Measurements from ENCODE around the gene EFCAB6. TPM values are rescaled to one million over a fixed set of nuclear protein-coding genes. Genes with fewer than 3 reads are reported as not detected.

The EFCAB6 gene
- total and polyA plus RNA-seq, 2 of the 4 experiments (the other 2 are of a cell fraction) = 0.44 to 1.1 TPM

GRCh38 chr22:43566561-43567332 is 245.4 kb downstream of the EFCAB6 start:
- in situ Hi-C loops (cut with MboI; ENCODE audit: low sequenced_read_pairs) = no loop called here
- no peak overlapping the region for H2BK5ac ChIP-seq (ENCODE audit: low read depth, low read length, poor library complexity, severe bottlenecking)
- no peak overlapping the region for H4K5ac ChIP-seq (ENCODE audit: low read depth, low read length)
- no peaks in the 10 kb centered on the region for H3K4me1 ChIP-seq (ENCODE audit: control insufficient read depth, insufficient read depth, low read length)
- no peaks in the 10 kb centered on the region for H3K79me1 ChIP-seq (ENCODE audit: low read depth in 1 of 2, low read length in 2 of 2)
- H2AK5ac ChIP-seq (ENCODE audit: low read depth, low read length) = no peak overlapping the region
- no peak overlapping the region for H3K18ac ChIP-seq (ENCODE audit: low read depth, low read length)
- CTCF ChIA-PET = interaction anchor here (1.0 kb wide), 1 partner anchor 9 kb away, joined by 3 read pairs; no protein-coding TSS in a partner anchor
- no peak overlapping the region for H2AFZ ChIP-seq (replicated peaks; ENCODE audit: low read length, poor library complexity)
- DNase-seq (no peak), ATAC-seq (ENCODE audit: low read depth) (no peak)
- no peaks in the 10 kb centered on the region for H4K20me1 ChIP-seq (ENCODE audit: insufficient read depth, low read length)
- H2BK120ac ChIP-seq (ENCODE audit: low read depth, low read length) = no peak overlapping the region
- H3K36me3 ChIP-seq (ENCODE audit: control insufficient read depth, insufficient read depth, low read length) = no peaks in the 10 kb centered on the region
- H3K9me3 ChIP-seq (ENCODE audit: control insufficient read depth, insufficient read depth, low read length) = no peaks in the 10 kb centered on the region
- no peak overlapping the region for H2BK15ac ChIP-seq (ENCODE audit: low read depth, low read length)
- BruUV-seq (replicated peaks) = no TSS peak
- intact Hi-C loops (cut with micrococcal nuclease) = no loop called here
- H3K23ac ChIP-seq (ENCODE audit: low read depth, low read length) = no peak overlapping the region
- WGBS, 2 experiments (ENCODE audit: extremely low coverage in 2 of 2, insufficient read length in 1 of 2) = 90% methylated on average over 2 of the region's 9 CpGs; no CpG with 5 or more reads in 1 of the 2 experiments
- no peak overlapping the region for H2BK20ac ChIP-seq (ENCODE audit: low read depth, low read length)
- H4K91ac ChIP-seq (ENCODE audit: insufficient read depth, low read depth, low read length) = no peak overlapping the region
- H3K14ac ChIP-seq (replicated peaks; ENCODE audit: low read depth, low read length) = no peak overlapping the region
- H3K27me3 ChIP-seq (ENCODE audit: control insufficient read depth, insufficient read depth, low read length) = peaks cover 6% of the 10 kb centered on the region; the same call in 1 of the 2 replicates
- no peak overlapping the region for H3K27ac ChIP-seq (ENCODE audit: insufficient read depth, low read length)
- H3K4me2 ChIP-seq (ENCODE audit: low read depth, low read length) = no peak overlapping the region
- H4K8ac ChIP-seq (ENCODE audit: low read depth in 2 of 2, low read length in 2 of 2) = no peak overlapping the region
- no peak overlapping the region for H3K9ac ChIP-seq (ENCODE audit: low read depth, low read length)
- POLR2A ChIA-PET (ENCODE audit: unreplicated experiment) = no interaction called here
- no peak for TF ChIP-seq USF2 (IDR thresholded peaks at IDR 0.05; ENCODE audit: low read depth, low read length)
- no peak for TF ChIP-seq POLR2A (IDR thresholded peaks at IDR 0.05; ENCODE audit: low read depth, low read length)
- TF ChIP-seq CEBPB (IDR thresholded peaks at IDR 0.05; ENCODE audit: low read depth, low read length) = no peak
- TF ChIP-seq MAFK (IDR thresholded peaks at IDR 0.05; ENCODE audit: low read depth, low read length) = no peak
- no peak for TF ChIP-seq RFX5 (IDR thresholded peaks at IDR 0.05; ENCODE audit: low read depth, low read length)
- no peak for TF ChIP-seq SMC3 (IDR thresholded peaks at IDR 0.05; ENCODE audit: low read depth, low read length)
- TF ChIP-seq FOS (IDR thresholded peaks at IDR 0.05; ENCODE audit: low read depth, low read length) = no peak
- TF ChIP-seq MXI1 (IDR thresholded peaks at IDR 0.05; ENCODE audit: borderline replicate concordance, low read depth, low read length) = no peak
- no peak for TF ChIP-seq RAD21 (IDR thresholded peaks at IDR 0.05; ENCODE audit: low read length)
- no peak for TF ChIP-seq MAZ (IDR thresholded peaks at IDR 0.05; ENCODE audit: borderline replicate concordance, low read depth, low read length)
- no peak for TF ChIP-seq CTCF (conservative IDR thresholded peaks at IDR 0.05; ENCODE audit: low read depth, low read length)
- TF ChIP-seq NFE2L2 (IDR thresholded peaks at IDR 0.05; ENCODE audit: low read depth, low read length) = no peak
- TF ChIP-seq ELK1 (IDR thresholded peaks at IDR 0.05; ENCODE audit: borderline replicate concordance, low read depth, low read length) = no peak
- TF ChIP-seq BHLHE40 (IDR thresholded peaks at IDR 0.05; ENCODE audit: low read depth, low read length) = no peak
- TF ChIP-seq RCOR1 (IDR thresholded peaks at IDR 0.05; ENCODE audit: insufficient replicate concordance, low read length) = no peak
- TF ChIP-seq CHD1 (IDR thresholded peaks at IDR 0.05; ENCODE audit: low read depth, low read length) = no peak
- H3K56ac ChIP-seq (ENCODE audit: extremely low read depth, insufficient read depth, low read length) = no peak overlapping the region
- H3K9me1 ChIP-seq (ENCODE audit: insufficient read depth, low read length) = no peaks in the 10 kb centered on the region
- dilution Hi-C loops (cut with HindIII; ENCODE audit: low sequenced_read_pairs, unreplicated experiment) = no loop called here
- no peak overlapping the region for H2AK9ac ChIP-seq (replicated peaks; ENCODE audit: low read depth, low read length, poor library complexity)
- no peak overlapping the region for H3K4me3 ChIP-seq (ENCODE audit: insufficient read depth, low read depth, low read length)
- H3K4ac ChIP-seq (ENCODE audit: low read depth, low read length) = no peak overlapping the region
